ENCODE measurements around the gene ZNF691. TPM values are rescaled to one million over a fixed set of nuclear protein-coding genes. Genes with fewer than 3 reads are reported as not detected.

ZNF691 gene
- total RNA-seq, 5 donors from 2014 or later (not counting 1 experiment from before 2014, with no cell fraction given): 4.7 to 14.9 (median 13.0) TPM

DNA sequence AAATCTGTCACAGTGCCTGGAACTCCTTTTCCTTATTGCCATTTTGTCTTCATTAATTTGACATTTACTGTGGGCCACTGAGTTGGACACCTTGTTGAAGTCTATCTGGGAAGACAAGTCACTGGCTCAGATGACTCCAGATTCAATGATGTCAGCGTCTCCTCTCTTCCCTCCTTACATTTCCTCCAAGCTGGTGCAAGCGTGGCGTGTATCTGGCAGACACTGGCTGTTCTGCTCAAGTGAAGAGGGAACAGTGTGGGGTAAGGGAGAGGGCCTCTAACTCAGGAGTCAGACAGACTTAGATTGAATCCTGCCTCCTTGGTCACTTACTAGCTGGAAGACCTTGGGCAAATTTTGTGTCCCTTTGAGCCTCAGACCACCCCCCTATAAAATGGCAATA, 8.7 kb upstream of the ZNF691 start:
- no peaks in the 10 kb centered on the region for H3K27me3 ChIP-seq (replicated peaks in 1 of 2; ENCODE audit: control insufficient read depth in 2 of 2, extremely low read depth in 1 of 2, insufficient read depth in 2 of 2, low read length in 1 of 2)
- WGBS (ENCODE audit: insufficient coverage): no CpG with 5 or more reads among the region's 3 CpGs
- DNase-seq (no peak), ATAC-seq (replicated peaks in 1 of 4) (no peak)
- Mint-ChIP-seq H3K27ac (no peak overlapping the region), H3K4me1 (no peaks in the 10 kb centered on the region), H3K27me3 (no peaks in the 10 kb centered on the region), H3K9me3 (no peaks in the 10 kb centered on the region), H3K36me3 (peaks cover 4% of the 10 kb centered on the region), H3K4me3 (no peak overlapping the region)
- no peak overlapping the region for H3K4me3 ChIP-seq (ENCODE audit: control insufficient read depth in 1 of 2, extremely low read depth in 1 of 2, low read length in 1 of 2)
- H3K4me1 ChIP-seq (ENCODE audit: control insufficient read depth in 1 of 2, extremely low read depth in 1 of 2, insufficient read depth in 2 of 2, low read length in 2 of 2): no peaks in the 10 kb centered on the region
- H3K27ac ChIP-seq (ENCODE audit: low read length): no peak overlapping the region
- POLR2A ChIA-PET: no interaction called here
- no peaks in the 10 kb centered on the region for H3K36me3 ChIP-seq (ENCODE audit: control insufficient read depth in 2 of 2, extremely low read depth in 1 of 2, insufficient read depth in 1 of 2, low read length in 1 of 2)
- H3K9me3 ChIP-seq: no peaks in the 10 kb centered on the region
- CTCF ChIA-PET: interaction anchor here in 1 of 2 donors (1.0 kb wide), 1 partner anchor 9 kb away, joined by 4 read pairs; the partner anchor contains the start of gene ZNF691

DNA sequence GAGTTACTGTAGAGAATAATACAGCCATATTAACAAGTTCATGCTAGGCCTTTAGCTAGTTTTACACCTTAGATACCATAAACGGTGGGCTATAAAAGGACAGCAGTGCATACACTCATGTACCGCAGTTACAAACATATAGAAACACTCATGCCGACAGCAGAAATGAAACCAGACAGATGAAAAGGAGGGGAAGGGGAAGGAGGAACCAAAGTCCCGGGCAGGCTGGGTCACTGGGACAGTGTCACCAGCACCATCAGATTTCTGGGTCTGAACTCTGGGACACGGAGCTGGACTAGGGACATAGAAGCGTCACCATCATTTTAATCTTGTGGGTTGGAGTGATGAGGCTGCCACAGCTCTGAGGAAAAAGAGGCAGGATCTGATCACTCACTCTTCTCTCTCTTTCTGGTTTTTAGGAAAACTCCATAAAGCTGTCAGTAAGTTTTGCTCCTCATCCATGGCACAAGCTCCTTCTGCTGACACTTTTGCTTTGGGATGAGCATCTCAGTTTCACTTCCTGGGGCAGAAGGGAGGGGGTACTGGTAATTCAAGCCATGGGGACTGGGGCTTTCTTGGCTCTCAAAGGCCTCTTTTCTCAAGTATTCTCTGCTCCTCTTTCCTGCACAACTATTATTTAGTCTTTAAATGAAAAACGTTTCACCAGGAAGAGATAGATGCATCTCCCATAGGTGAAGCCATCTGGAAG, 7.8 kb upstream of the ZNF691 start:
- Histone ChIP-seq H3K27ac (ENCODE audit: low read length) (no peak overlapping the region), H3K9me3 (no peaks in the 10 kb centered on the region), H3K36me3 (ENCODE audit: control insufficient read depth in 2 of 2, extremely low read depth in 1 of 2, insufficient read depth in 1 of 2, low read length in 1 of 2) (peaks cover 0 to 3% of the 10 kb centered on the region in 2 donors), H3K27me3 (replicated peaks in 1 of 2; ENCODE audit: control insufficient read depth in 2 of 2, extremely low read depth in 1 of 2, insufficient read depth in 2 of 2, low read length in 1 of 2) (no peaks in the 10 kb centered on the region), H3K4me3 (ENCODE audit: control insufficient read depth in 1 of 2, extremely low read depth in 1 of 2, low read length in 1 of 2) (no peak overlapping the region), H3K4me1 (ENCODE audit: control insufficient read depth in 1 of 2, extremely low read depth in 1 of 2, insufficient read depth in 2 of 2, low read length in 2 of 2) (no peaks in the 10 kb centered on the region)
- Mint-ChIP-seq H3K27me3 (no peaks in the 10 kb centered on the region), H3K4me3 (no peak overlapping the region), H3K27ac (no peak overlapping the region), H3K4me1 (no peaks in the 10 kb centered on the region), H3K9me3 (no peaks in the 10 kb centered on the region), H3K36me3 (peaks cover 10% of the 10 kb centered on the region)
- ChIA-PET POLR2A (no interaction called here), CTCF (interaction anchor here in 1 of 2 donors (1.0 kb wide), 1 partner anchor 8 kb away, joined by 4 read pairs; the partner anchor contains the start of gene ZNF691)
- ATAC-seq (replicated peaks in 1 of 4) (no peak), DNase-seq (no peak)
- 94% methylated on average over 3 of the region's 7 CpGs for WGBS (ENCODE audit: insufficient coverage)

DNA sequence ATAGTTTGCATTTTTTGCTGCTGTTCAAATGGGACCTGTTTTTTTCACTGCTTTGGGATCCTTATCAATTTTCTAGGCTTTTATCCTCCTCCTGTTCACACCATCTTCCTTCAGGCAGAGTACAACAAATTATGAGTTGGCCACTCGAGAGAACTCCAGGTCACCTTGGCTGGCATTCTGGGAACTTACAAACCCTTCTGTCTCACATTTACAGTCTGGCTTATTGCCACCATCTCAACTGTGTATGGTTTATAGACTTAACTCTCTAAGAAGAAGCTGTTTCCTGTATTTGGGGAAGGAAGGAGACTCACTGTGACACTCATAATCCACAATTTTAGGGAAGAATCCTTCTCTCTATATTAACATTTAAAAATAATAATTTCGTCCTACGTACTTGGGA, 5.4 kb upstream of the ZNF691 start:
- peaks cover 0 to 4% of the 10 kb centered on the region in 2 experiments for H3K4me1 ChIP-seq (ENCODE audit: control insufficient read depth in 1 of 2, extremely low read depth in 1 of 2, insufficient read depth in 2 of 2, low read length in 2 of 2)
- CTCF ChIA-PET: no interaction called here
- peaks cover 7% of the 10 kb centered on the region for H3K36me3 Mint-ChIP-seq
- no peak overlapping the region for H3K27ac Mint-ChIP-seq
- H3K4me3 Mint-ChIP-seq: no peak overlapping the region
- no CpG with 5 or more reads among the region's 3 CpGs for WGBS (ENCODE audit: insufficient coverage)
- no peak overlapping the region for H3K4me3 ChIP-seq (ENCODE audit: control insufficient read depth in 1 of 2, extremely low read depth in 1 of 2, low read length in 1 of 2)
- H3K9me3 ChIP-seq: no peaks in the 10 kb centered on the region
- no peaks in the 10 kb centered on the region for H3K9me3 Mint-ChIP-seq
- ATAC-seq (replicated peaks in 1 of 4) (no peak), DNase-seq (no peak)
- H3K36me3 ChIP-seq (ENCODE audit: control insufficient read depth in 2 of 2, extremely low read depth in 1 of 2, insufficient read depth in 1 of 2, low read length in 1 of 2): peaks cover 0 to 3% of the 10 kb centered on the region in 2 donors
- H3K4me1 Mint-ChIP-seq: peaks cover 2 to 3% (median 3%) of the 10 kb centered on the region in 3 donors
- no peak overlapping the region for H3K27ac ChIP-seq (ENCODE audit: low read length)
- no peaks in the 10 kb centered on the region for H3K27me3 ChIP-seq (replicated peaks in 1 of 2; ENCODE audit: control insufficient read depth in 2 of 2, extremely low read depth in 1 of 2, insufficient read depth in 2 of 2, low read length in 1 of 2)
- POLR2A ChIA-PET: no interaction called here
- no peaks in the 10 kb centered on the region for H3K27me3 Mint-ChIP-seq

DNA sequence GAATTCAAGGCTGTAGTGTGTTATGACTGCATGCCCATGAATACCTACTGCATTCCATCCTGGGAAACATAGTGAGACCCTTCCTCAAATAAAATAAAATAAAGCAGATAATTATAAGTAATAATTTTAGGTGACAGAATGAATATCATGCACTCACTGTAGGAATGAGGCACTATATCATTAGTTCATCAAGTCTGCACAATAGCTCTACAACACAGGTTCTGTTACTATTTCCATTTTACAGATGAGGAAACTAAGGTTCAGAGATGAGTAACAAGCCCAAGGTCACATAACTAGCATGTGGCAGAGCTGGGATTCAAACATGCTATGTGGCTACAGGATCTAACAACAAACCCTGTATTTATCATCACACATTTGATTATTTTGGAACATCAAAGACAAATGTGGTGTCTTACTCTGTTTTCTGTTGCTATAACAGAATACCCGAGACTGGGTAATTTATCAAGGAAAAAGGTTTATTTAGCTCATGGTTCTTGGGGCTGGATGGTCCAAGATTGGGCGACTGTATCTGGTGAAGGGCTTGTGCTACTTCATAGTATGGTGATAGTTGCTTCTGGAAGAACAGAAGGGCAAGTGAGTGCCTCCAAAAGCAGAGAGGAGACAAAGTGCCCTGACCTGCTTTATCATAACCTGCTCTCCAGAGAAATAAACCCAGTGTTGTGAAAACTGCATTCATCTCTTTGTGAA, 4.8 kb upstream of the ZNF691 start:
- H3K27ac Mint-ChIP-seq: no peak overlapping the region
- ChIA-PET POLR2A (no interaction called here), CTCF (no interaction called here)
- ATAC-seq (replicated peaks in 1 of 4): no peak
- peaks cover 7% of the 10 kb centered on the region for H3K36me3 Mint-ChIP-seq
- peaks cover 0 to 6% of the 10 kb centered on the region in 2 experiments for H3K4me1 ChIP-seq (ENCODE audit: control insufficient read depth in 1 of 2, extremely low read depth in 1 of 2, insufficient read depth in 2 of 2, low read length in 2 of 2)
- no peak for DNase-seq
- WGBS (ENCODE audit: insufficient coverage): 100% methylated on average over 1 of the region's 2 CpGs
- H3K9me3 Mint-ChIP-seq: no peaks in the 10 kb centered on the region
- H3K4me3 Mint-ChIP-seq: no peak overlapping the region
- H3K4me1 Mint-ChIP-seq: peaks cover 6 to 7% (median 7%) of the 10 kb centered on the region in 3 donors
- no peaks in the 10 kb centered on the region for H3K9me3 ChIP-seq
- peaks cover 0 to 3% of the 10 kb centered on the region in 2 donors for H3K36me3 ChIP-seq (ENCODE audit: control insufficient read depth in 2 of 2, extremely low read depth in 1 of 2, insufficient read depth in 1 of 2, low read length in 1 of 2)
- H3K27me3 Mint-ChIP-seq: no peaks in the 10 kb centered on the region
- no peaks in the 10 kb centered on the region for H3K27me3 ChIP-seq (replicated peaks in 1 of 2; ENCODE audit: control insufficient read depth in 2 of 2, extremely low read depth in 1 of 2, insufficient read depth in 2 of 2, low read length in 1 of 2)
- no peak overlapping the region for H3K4me3 ChIP-seq (ENCODE audit: control insufficient read depth in 1 of 2, extremely low read depth in 1 of 2, low read length in 1 of 2)
- no peak overlapping the region for H3K27ac ChIP-seq (ENCODE audit: low read length)

DNA sequence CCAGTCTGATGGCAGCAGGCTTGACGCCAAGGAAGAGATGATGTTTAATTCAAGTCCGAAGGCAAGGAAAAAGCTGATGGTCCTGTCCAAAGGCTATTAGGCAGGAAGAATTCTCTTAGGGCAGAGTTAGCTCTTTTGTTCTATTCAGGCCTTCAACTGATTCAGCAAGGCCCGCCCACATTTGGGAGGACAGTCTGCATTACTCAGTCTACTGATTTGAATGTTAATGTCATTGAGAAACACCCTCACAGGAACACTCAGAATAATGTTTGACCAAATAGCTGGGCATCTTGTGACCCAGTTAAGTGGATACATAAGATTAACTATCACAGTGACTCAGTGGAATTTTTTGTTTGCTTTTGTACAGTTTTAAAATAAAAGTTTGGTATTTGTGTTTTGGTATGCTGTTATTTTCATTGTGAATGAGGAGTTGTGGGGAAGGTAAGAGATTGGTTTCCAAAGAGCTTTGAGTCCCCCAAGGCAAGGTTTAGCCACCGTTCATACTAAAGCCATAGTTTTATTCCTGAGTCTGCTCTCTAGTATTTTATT, 1.7 kb upstream of the ZNF691 start:
- H3K27me3 Mint-ChIP-seq: no peaks in the 10 kb centered on the region

DNA sequence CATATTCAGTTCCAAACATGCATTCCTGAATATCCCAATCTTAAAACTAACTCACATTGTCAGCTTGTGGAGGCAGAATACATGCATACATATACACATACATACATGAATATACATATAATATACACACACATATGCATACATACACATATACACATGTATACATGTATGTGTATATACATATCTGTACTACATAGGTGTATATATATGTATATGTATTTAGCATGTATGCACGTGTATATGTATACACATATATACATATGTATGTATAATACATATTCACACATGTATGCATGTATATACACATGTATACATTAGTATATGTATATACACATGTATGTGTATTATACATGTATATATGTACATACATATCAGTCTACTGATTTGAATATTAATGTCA, 1.2 kb upstream of the ZNF691 start:
- H3K4me1 ChIP-seq (ENCODE audit: control insufficient read depth in 1 of 2, extremely low read depth in 1 of 2, insufficient read depth in 2 of 2, low read length in 2 of 2): peaks cover 4 to 21% of the 10 kb centered on the region in 2 experiments
- ChIA-PET CTCF (no interaction called here), POLR2A (no interaction called here)
- Mint-ChIP-seq H3K36me3 (peaks cover 15% of the 10 kb centered on the region), H3K9me3 (peaks cover 0 to 4% (median 0%) of the 10 kb centered on the region in 3 donors), H3K4me1 (peaks cover 35 to 40% (median 36%) of the 10 kb centered on the region in 3 donors), H3K4me3 (no peak overlapping the region), H3K27me3 (no peaks in the 10 kb centered on the region), H3K27ac (no peak overlapping the region)
- H3K36me3 ChIP-seq (ENCODE audit: control insufficient read depth in 2 of 2, extremely low read depth in 1 of 2, insufficient read depth in 1 of 2, low read length in 1 of 2): peaks cover 0 to 12% of the 10 kb centered on the region in 2 donors
- WGBS (ENCODE audit: insufficient coverage): no CpG with 5 or more reads among the region's 1 CpG
- H3K9me3 ChIP-seq: no peaks in the 10 kb centered on the region
- no peak overlapping the region for H3K4me3 ChIP-seq (ENCODE audit: control insufficient read depth in 1 of 2, extremely low read depth in 1 of 2, low read length in 1 of 2)
- no peak overlapping the region for H3K27ac ChIP-seq (ENCODE audit: low read length)
- DNase-seq (no peak), ATAC-seq (replicated peaks in 1 of 4) (no peak)
- no peaks in the 10 kb centered on the region for H3K27me3 ChIP-seq (replicated peaks in 1 of 2; ENCODE audit: control insufficient read depth in 2 of 2, extremely low read depth in 1 of 2, insufficient read depth in 2 of 2, low read length in 1 of 2)

More for the DNA sequence above, 1.7 kb upstream of the ZNF691 start:
- DNase-seq (no peak), ATAC-seq (replicated peaks in 1 of 4) (no peak)
- H3K9me3 ChIP-seq: no peaks in the 10 kb centered on the region
- POLR2A ChIA-PET: interaction anchor here in 1 of 2 donors (1.1 kb wide), 1 partner anchor 78 kb away, joined by 3 read pairs; the partner anchor contains the start of genes C1orf50 and P3H1
- peaks cover 4 to 21% of the 10 kb centered on the region in 2 experiments for H3K4me1 ChIP-seq (ENCODE audit: control insufficient read depth in 1 of 2, extremely low read depth in 1 of 2, insufficient read depth in 2 of 2, low read length in 2 of 2)
- Mint-ChIP-seq H3K36me3 (peaks cover 11% of the 10 kb centered on the region), H3K27ac (no peak overlapping the region), H3K4me3 (no peak overlapping the region), H3K4me1 (peaks cover 32 to 35% (median 33%) of the 10 kb centered on the region in 3 donors), H3K9me3 (peaks cover 0 to under 1% (median 0%) of the 10 kb centered on the region in 3 donors)
- H3K27me3 ChIP-seq (replicated peaks in 1 of 2; ENCODE audit: control insufficient read depth in 2 of 2, extremely low read depth in 1 of 2, insufficient read depth in 2 of 2, low read length in 1 of 2): no peaks in the 10 kb centered on the region
- no peak overlapping the region for H3K4me3 ChIP-seq (ENCODE audit: control insufficient read depth in 1 of 2, extremely low read depth in 1 of 2, low read length in 1 of 2)
- CTCF ChIA-PET: no interaction called here
- 96% methylated on average over 2 of the region's 4 CpGs for WGBS (ENCODE audit: insufficient coverage)
- H3K27ac ChIP-seq (ENCODE audit: low read length): no peak overlapping the region
- H3K36me3 ChIP-seq (ENCODE audit: control insufficient read depth in 2 of 2, extremely low read depth in 1 of 2, insufficient read depth in 1 of 2, low read length in 1 of 2): peaks cover 0 to 10% of the 10 kb centered on the region in 2 donors
